Vagina (tissue), 2 donors: ENCODE measurements around the gene ASB13. TPM values are rescaled to one million over a fixed set of nuclear protein-coding genes. Genes with fewer than 3 reads are reported as not detected.

Experiments
- DNase-seq, 2 donors: peaks; one replicate each; pipeline ENCODE4 v3.0.0-alpha.2; 2017; ENCODE audit errors: extremely low spot score in 2 of 2
- H3K27ac ChIP-seq: fragments of 200-600 bp; sonication (generic); one replicate; pipeline ENCODE4 v1.5.1; 2019
- H3K27me3 ChIP-seq: fragments of 200-600 bp; sonication (generic); one replicate; pipeline ENCODE4 v1.5.1; 2019
- H3K36me3 ChIP-seq, 2 donors: fragments of 200-600 bp; sonication (generic); one replicate each; pipeline ENCODE4 v1.5.1; 2017 to 2019
- H3K4me1 ChIP-seq: fragments of 200-600 bp; sonication (generic); one replicate; pipeline ENCODE4 v1.5.1; 2019
- H3K4me3 ChIP-seq, 2 donors: fragments of 200-600 bp; sonication (generic); 1 replicate in 1 of 2; 2 replicates in 1 of 2; pipeline ENCODE4 v1.5.1; 2016 to 2019
- H3K9me3 ChIP-seq: fragments of 200-600 bp; sonication (generic); one replicate; pipeline ENCODE4 v1.5.1; 2019
- POLR2A ChIP-seq, 2 donors: fragments of 450-650 bp; IDR thresholded peaks; one replicate each; pipeline ENCODE4 v1.6.1; 2017; ENCODE audit warnings: antibody characterized with exemption in 2 of 2, mild to moderate bottlenecking in 2 of 2, moderate library complexity in 2 of 2
- POLR2AphosphoS5 ChIP-seq, 2 donors: sonication (generic); formaldehyde crosslinking; IDR thresholded peaks; one replicate each; pipeline ENCODE4 v1.9.0; 2017; ENCODE audit warnings: antibody characterized with exemption in 2 of 2, mild to moderate bottlenecking in 2 of 2, low read depth in 1 of 2; ENCODE audit not compliant: insufficient read depth in 1 of 2
- intact Hi-C: fragments of 100-400 bp; cut with DNase I; formaldehyde crosslinking; loops from one replicate; pipeline ENCODE4 v1.15.1; 2023
- total RNA-seq: library from RNA; depleted of rRNA; stranded (reverse); fragments of >200 nt; gene quantifications from one replicate; pipeline ENCODE4 v1.2.3, GENCODE V29; 2016
- TF ChIP-seq, protein P1 (sequence below), 3 experiments: fragments of 450-650 bp in 2 of 3; fragments of 200-600 bp in 1 of 3; sonication (generic) in 1 of 3; IDR thresholded peaks; one replicate each; pipeline ENCODE4 v1.5.1; 2017 to 2019; ENCODE audit warnings: antibody characterized with exemption in 3 of 3, mild to moderate bottlenecking in 2 of 3, moderate library complexity in 2 of 3

The ASB13 gene
- total RNA-seq, 1 donor from 2014 or later: 17.4 TPM

GRCh38 chr10:5631936-5632335 is 34.5 kb downstream of the ASB13 start:
- Histone ChIP-seq H3K9me3 (no peaks in the 10 kb centered on the region), H3K27me3 (no peaks in the 10 kb centered on the region), H3K4me3 (no peak overlapping the region), H3K27ac (peak overlapping the region; percentile 44), H3K36me3 (no peaks in the 10 kb centered on the region), H3K4me1 (peaks cover 26% of the 10 kb centered on the region)
- DNase-seq: no peak
- intact Hi-C loops: no loop called here
- peak in 1 of 2 donors; percentile 26 for TF ChIP-seq POLR2AphosphoS5 (IDR thresholded peaks at IDR 0.05; ENCODE audit: insufficient read depth in 1 of 2, low read depth in 1 of 2)
- TF ChIP-seq, protein P1, sequence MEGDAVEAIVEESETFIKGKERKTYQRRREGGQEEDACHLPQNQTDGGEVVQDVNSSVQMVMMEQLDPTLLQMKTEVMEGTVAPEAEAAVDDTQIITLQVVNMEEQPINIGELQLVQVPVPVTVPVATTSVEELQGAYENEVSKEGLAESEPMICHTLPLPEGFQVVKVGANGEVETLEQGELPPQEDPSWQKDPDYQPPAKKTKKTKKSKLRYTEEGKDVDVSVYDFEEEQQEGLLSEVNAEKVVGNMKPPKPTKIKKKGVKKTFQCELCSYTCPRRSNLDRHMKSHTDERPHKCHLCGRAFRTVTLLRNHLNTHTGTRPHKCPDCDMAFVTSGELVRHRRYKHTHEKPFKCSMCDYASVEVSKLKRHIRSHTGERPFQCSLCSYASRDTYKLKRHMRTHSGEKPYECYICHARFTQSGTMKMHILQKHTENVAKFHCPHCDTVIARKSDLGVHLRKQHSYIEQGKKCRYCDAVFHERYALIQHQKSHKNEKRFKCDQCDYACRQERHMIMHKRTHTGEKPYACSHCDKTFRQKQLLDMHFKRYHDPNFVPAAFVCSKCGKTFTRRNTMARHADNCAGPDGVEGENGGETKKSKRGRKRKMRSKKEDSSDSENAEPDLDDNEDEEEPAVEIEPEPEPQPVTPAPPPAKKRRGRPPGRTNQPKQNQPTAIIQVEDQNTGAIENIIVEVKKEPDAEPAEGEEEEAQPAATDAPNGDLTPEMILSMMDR (IDR thresholded peaks at IDR 0.05): no peak

- Histone ChIP-seq H3K27me3 (no peaks in the 10 kb centered on the region), H3K9me3 (no peaks in the 10 kb centered on the region), H3K36me3 (no peaks in the 10 kb centered on the region), H3K27ac (no peak overlapping the region), H3K4me3 (no peak overlapping the region), H3K4me1 (peaks cover 26% of the 10 kb centered on the region)
- intact Hi-C loops: no loop called here
- TF ChIP-seq, protein P1 (IDR thresholded peaks at IDR 0.05): no peak
- TF ChIP-seq POLR2A (IDR thresholded peaks at IDR 0.05) (no peak), POLR2AphosphoS5 (IDR thresholded peaks at IDR 0.05; ENCODE audit: insufficient read depth in 1 of 2, low read depth in 1 of 2) (no peak)
- no peak for DNase-seq
Measured at GRCh38 chr10:5630112-5630436, 36.3 kb downstream of the ASB13 start.

DNA sequence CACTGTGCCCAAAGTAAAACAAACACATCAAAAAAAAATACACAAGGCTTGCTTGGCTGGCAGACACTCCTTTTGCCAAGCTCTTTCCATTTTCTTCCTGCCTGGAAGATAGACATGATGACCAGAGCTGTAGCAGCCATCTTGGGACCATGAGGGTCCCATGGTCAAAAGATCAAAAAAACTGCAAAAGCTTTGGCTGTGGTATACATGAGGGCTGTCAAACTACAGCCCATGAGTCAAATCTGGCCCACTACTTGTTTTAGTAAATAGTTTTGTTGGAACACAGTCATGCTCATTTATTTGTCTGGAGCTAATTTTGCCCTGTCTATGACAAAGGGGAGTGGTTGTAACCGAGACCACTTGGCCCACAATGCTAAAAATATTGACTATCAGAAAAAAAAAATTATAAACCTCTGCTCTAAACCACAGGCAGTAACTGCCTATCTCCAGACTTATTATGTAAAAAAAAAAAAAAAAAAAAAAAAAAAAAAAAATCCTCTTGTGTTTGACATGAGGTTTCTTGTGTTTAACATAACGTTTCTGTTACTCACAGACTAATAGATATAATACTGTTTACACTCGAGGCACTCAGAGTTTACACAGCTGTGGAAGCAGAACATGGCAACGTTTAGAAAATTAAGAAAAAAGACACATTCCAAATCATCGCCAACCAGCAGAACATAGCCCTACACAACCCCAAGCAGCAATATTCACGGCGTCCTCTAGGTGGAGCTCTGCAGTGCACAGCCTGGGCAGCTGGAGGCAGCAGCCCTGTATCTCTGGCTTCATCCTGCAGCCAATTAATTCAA is 36.9 kb downstream of the ASB13 start:
- Histone ChIP-seq H3K9me3 (no peaks in the 10 kb centered on the region), H3K27me3 (no peaks in the 10 kb centered on the region), H3K4me1 (peaks cover 26% of the 10 kb centered on the region), H3K27ac (peak overlapping the region; percentile 83), H3K4me3 (no peak overlapping the region), H3K36me3 (no peaks in the 10 kb centered on the region)
- intact Hi-C loops: loop anchor here (10.0 kb wide), 1 partner anchor 95 kb away; no protein-coding TSS in a partner anchor
- no peak for DNase-seq
- TF ChIP-seq, protein P1 (IDR thresholded peaks at IDR 0.05): peak; percentile 50 to 72 (median 68)
- TF ChIP-seq POLR2AphosphoS5 (IDR thresholded peaks at IDR 0.05; ENCODE audit: insufficient read depth in 1 of 2, low read depth in 1 of 2): no peak

- no peak for DNase-seq
- peaks cover 26% of the 10 kb centered on the region for H3K4me1 ChIP-seq
- TF ChIP-seq POLR2A (IDR thresholded peaks at IDR 0.05) (no peak), POLR2AphosphoS5 (IDR thresholded peaks at IDR 0.05; ENCODE audit: insufficient read depth in 1 of 2, low read depth in 1 of 2) (peak in 1 of 2 donors; percentile 35)
- H3K9me3 ChIP-seq: no peaks in the 10 kb centered on the region
- intact Hi-C loops: loop anchor here (10.0 kb wide), 1 partner anchor 94 kb away; no protein-coding TSS in a partner anchor
- H3K27me3 ChIP-seq: no peaks in the 10 kb centered on the region
- H3K27ac ChIP-seq: peak overlapping the region; percentile 83
- H3K4me3 ChIP-seq: peak overlapping the region; percentile 30 to 32
- no peaks in the 10 kb centered on the region for H3K36me3 ChIP-seq
Measured at GRCh38 chr10:5628451-5629302, 37.7 kb downstream of the ASB13 start.

- Histone ChIP-seq H3K4me3 (no peak overlapping the region), H3K27me3 (no peaks in the 10 kb centered on the region), H3K27ac (peak overlapping the region; percentile 83), H3K36me3 (no peaks in the 10 kb centered on the region), H3K9me3 (no peaks in the 10 kb centered on the region), H3K4me1 (peaks cover 29% of the 10 kb centered on the region)
- DNase-seq: no peak
- TF ChIP-seq, protein P1 (IDR thresholded peaks at IDR 0.05): no peak
- TF ChIP-seq POLR2A (IDR thresholded peaks at IDR 0.05) (no peak), POLR2AphosphoS5 (IDR thresholded peaks at IDR 0.05; ENCODE audit: insufficient read depth in 1 of 2, low read depth in 1 of 2) (no peak)
- intact Hi-C loops: loop anchor here (10.0 kb wide), 1 partner anchor 93 kb away; no protein-coding TSS in a partner anchor
Measured at GRCh38 chr10:5627486-5628044, 38.8 kb downstream of the ASB13 start.
